ENCODE measurements around the gene KLHL29. TPM values are rescaled to one million over a fixed set of nuclear protein-coding genes. Genes with fewer than 3 reads are reported as not detected.

The KLHL29 gene
- total RNA-seq, 1 donor: 14.7 TPM

DNA sequence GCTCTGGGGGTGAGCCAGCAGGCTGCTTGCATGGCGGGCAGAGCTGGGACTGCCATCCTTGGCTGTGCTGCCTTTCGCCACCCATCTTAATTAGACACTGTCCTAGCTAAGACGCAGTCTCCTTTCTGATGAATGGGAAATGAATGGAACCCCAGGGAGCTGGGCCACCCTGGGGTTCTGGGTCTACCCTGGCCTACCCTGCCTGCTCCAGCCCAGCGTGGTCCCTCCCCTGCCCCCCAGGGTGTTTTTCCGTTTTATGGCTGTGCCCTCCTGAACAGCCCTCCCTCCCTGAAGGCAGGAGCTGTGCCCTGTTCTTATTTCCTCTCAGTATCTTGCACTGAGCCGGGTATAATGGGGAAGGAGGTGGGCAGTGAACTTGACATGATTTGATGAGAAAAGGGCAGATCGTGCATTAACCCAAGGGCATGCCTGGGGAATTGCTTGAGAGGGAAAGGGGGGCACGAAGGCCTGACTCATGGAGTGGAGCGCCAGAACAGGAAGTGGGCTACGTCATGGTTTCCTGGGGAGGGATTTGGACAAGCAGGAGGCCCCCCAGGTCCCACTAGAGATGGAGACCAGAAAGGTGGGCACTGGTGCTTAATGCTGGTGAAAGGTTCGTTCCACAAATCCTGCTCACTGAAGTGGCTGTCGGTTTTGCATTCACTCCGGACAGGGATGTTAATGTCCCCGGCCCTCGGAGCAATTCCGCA, 165.0 kb downstream of the KLHL29 start:
- TF ChIP-seq, protein P1, sequence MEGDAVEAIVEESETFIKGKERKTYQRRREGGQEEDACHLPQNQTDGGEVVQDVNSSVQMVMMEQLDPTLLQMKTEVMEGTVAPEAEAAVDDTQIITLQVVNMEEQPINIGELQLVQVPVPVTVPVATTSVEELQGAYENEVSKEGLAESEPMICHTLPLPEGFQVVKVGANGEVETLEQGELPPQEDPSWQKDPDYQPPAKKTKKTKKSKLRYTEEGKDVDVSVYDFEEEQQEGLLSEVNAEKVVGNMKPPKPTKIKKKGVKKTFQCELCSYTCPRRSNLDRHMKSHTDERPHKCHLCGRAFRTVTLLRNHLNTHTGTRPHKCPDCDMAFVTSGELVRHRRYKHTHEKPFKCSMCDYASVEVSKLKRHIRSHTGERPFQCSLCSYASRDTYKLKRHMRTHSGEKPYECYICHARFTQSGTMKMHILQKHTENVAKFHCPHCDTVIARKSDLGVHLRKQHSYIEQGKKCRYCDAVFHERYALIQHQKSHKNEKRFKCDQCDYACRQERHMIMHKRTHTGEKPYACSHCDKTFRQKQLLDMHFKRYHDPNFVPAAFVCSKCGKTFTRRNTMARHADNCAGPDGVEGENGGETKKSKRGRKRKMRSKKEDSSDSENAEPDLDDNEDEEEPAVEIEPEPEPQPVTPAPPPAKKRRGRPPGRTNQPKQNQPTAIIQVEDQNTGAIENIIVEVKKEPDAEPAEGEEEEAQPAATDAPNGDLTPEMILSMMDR (IDR thresholded peaks at IDR 0.05; ENCODE audit: insufficient read depth, low read depth, low read length): no peak
- no peak overlapping the region for H3K4me3 ChIP-seq (ENCODE audit: low read depth, low read length)
- no peak for DNase-seq (ENCODE audit: low read depth)

DNA sequence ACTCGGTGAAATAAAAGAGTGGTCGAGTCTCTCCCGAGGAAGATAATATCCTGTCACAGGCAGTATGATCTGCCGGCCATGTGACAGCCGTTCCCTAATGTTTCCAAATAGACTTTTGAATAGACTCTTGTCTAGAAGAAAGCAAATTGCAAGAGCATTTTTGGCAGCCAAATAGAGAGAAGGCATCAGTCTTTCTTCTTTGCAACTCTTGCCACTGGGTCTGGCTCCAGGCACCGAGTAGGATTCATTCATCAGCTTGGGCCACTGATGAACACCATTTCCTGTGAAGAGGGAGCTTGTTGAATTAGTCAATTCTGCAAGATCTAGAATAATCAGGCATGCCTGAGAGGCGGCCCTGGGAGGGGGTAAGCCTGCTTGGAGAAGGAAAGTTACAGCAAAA, 165.6 kb downstream of the KLHL29 start:
- TF ChIP-seq, protein P1 (IDR thresholded peaks at IDR 0.05; ENCODE audit: insufficient read depth, low read depth, low read length): no peak
- no peak overlapping the region for H3K4me3 ChIP-seq (ENCODE audit: low read depth, low read length)
- no peak for DNase-seq (ENCODE audit: low read depth)

DNA sequence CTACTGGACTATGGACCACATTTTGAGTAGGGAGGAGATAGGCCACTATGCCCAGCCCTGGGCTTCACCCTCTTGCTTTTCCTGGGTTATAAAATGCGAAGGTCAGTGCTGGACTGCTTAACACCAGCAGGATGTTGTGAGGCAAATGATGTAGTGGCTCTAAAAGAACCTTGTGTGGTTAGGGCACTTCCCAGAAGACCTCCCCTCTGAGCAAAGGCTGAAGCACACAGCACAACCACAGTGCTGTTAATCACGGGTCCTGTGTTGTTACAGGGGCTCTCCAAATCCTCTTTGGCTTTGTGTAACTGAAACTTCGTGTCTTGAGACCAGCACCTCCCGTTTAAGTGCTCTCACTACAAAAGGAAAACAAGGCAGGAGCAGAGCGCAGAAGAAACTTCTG, 166.9 kb downstream of the KLHL29 start:
- DNase-seq (ENCODE audit: low read depth): no peak
- TF ChIP-seq, protein P1 (IDR thresholded peaks at IDR 0.05; ENCODE audit: insufficient read depth, low read depth, low read length): no peak
- H3K4me3 ChIP-seq (ENCODE audit: low read depth, low read length): no peak overlapping the region

DNA sequence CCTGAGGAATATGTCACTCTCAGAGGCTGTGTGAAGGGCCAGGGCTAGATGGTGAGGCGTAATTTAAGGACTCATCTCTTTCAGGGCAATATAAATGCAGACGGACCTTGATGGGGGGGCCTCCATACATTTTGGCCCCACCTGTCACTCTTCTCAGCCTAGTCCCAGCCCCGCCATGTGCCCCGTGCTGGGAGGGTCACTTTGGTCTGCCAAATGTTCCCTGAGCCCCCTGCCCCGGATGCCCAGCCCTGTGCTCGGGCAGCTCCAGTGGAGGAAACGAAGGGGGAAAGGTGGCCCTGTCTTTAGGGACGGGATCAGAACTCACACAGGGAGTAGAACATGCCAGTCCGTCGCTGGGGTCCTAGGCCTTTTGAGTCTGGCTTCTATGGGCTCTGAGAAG, 168.6 kb downstream of the KLHL29 start:
- DNase-seq (ENCODE audit: low read depth): no peak
- TF ChIP-seq, protein P1 (IDR thresholded peaks at IDR 0.05; ENCODE audit: insufficient read depth, low read depth, low read length): no peak
- H3K4me3 ChIP-seq (ENCODE audit: low read depth, low read length): no peak overlapping the region

DNA sequence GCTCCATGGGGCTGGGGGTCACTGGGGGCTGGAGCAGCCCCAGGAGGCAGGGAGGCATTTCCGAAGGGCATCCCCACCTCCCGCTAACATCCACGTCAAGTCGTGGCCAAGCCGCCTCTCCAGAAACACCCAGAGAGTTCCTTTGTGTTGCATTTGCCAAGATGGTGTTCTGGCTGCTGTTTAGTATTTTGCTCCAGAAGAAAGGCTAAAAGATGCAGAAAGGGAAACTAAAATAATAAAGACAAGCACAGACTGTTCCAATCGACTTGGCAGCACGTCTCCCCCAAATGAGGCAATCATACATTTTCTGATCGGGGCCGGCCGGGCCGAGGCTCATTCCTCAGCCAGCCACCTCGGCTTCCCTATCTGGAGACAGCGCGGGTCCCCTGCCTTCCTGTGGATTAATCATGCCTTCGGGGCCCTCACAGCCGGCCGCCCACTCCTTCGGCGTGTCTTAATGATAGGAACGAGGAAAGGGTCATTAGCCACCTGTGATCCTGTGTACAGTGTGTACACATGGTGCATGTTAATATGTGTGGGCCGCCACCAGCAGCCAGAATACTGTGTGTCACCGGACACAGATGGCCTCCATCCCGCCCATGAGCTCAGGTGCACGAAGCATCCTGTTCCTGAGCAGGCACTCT, 169.2 kb downstream of the KLHL29 start:
- DNase-seq (ENCODE audit: low read depth): no peak
- H3K4me3 ChIP-seq (ENCODE audit: low read depth, low read length): no peak overlapping the region
- TF ChIP-seq, protein P1 (IDR thresholded peaks at IDR 0.05; ENCODE audit: insufficient read depth, low read depth, low read length): no peak

DNA sequence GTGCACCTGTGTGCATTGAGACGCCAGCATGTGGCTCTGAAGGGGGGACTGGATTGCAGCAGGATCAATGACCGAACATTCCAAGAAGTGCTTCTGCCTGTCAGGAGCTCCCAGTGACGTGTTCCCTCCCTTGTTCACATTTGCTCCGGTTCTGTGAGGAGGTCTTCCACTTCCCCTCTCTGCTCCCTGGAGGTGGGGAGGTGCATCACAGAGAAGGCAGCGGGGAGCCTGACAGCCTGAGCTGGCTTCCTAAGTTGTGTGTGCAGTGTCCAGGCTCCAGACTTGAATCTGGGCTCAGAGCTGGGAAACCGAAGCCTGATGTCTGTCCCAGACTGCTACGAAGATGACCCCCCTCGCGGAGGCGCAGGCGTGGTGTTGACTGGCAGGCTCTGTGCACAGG, 171.0 kb downstream of the KLHL29 start:
- TF ChIP-seq, protein P1 (IDR thresholded peaks at IDR 0.05; ENCODE audit: insufficient read depth, low read depth, low read length): no peak
- no peak overlapping the region for H3K4me3 ChIP-seq (ENCODE audit: low read depth, low read length)
- no peak for DNase-seq (ENCODE audit: low read depth)

Measured in fibroblast of villous mesenchyme (primary cell).